Cardiac muscle cell (in vitro differentiated cells and primary cell): ENCODE results near the gene CERS6. TPM values are rescaled to one million over a fixed set of nuclear protein-coding genes. Genes with fewer than 3 reads are reported as not detected.

Experiments used
- DNase-seq, 2 donors: peaks; one replicate each; pipeline versions ENCODE4 v3.0.0 to v3.0.0-alpha.2; 2010 to 2017; ENCODE audit warnings: low read depth in 1 of 2, low spot score in 1 of 2
- H3K27ac ChIP-seq: fragments of 200-600 bp; sonication (generic); 2 replicates; pipeline ENCODE4 v1.5.1; 2016
- H3K27me3 ChIP-seq: fragments of 200-600 bp; sonication (generic); 2 replicates; pipeline ENCODE4 v1.6.0; 2016; ENCODE audit warnings: control low read depth
- H3K36me3 ChIP-seq: fragments of 200-600 bp; sonication (generic); 2 replicates; pipeline ENCODE4 v1.5.1; 2016; ENCODE audit warnings: control low read depth
- H3K4me1 ChIP-seq: fragments of 200-600 bp; sonication (generic); 2 replicates; pipeline ENCODE4 v1.8.1; 2017; ENCODE audit warnings: low read depth, mild to moderate bottlenecking, mixed run types
- H3K4me3 ChIP-seq: fragments of 200-600 bp; sonication (generic); 2 replicates; pipeline ENCODE4 v1.5.1; 2016; ENCODE audit warnings: mild to moderate bottlenecking
- H3K9me3 ChIP-seq: fragments of 200-600 bp; sonication (generic); 2 replicates; pipeline ENCODE4 v1.5.1; 2017; ENCODE audit warnings: low read depth, mild to moderate bottlenecking, control low read depth
- polyA plus RNA-seq: library from polyadenylated mRNA; unstranded; fragments of >200 nt; fragmentation: Nextera tagmentation; extraction: Ambion mirVana; gene quantifications from 2 replicates; pipeline ENCODE4 v1.2.1, GENCODE V29; 2016
- total RNA-seq: library from RNA; depleted of rRNA; stranded (reverse); fragments of >200 nt; gene quantifications from 2 replicates; pipeline ENCODE4 v1.2.3, GENCODE V29; 2016
- TF ChIP-seq, protein P1 (sequence below): IDR thresholded peaks from 2 replicates; pipeline ENCODE4 v1.5.1; 2012; ENCODE audit warnings: low read depth, mild to moderate bottlenecking, low read length

CERS6 gene
- total and polyA plus RNA-seq, 2 experiments from 2014 or later, result 17.1 to 26.6 TPM

DNA sequence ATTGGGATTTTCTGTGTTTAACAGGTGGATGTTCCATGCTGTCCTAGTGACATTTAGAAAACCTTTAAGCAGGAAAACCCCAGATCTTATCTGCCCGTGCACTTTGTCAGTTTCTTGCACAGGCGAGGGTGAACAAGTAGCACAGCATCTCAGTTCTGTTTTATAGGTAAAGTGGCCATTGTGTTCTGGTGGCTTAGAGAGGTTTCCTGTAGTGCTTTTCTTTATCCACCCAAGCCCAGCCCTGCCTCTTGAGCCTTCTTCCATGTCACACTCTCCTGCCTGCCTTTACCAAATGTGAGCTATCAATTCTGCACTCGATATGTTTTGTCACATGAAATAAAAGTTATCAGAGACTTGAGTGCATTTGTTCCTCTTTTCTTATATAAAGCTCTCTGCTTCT, 211.1 kb downstream of the CERS6 start:
- Histone ChIP-seq H3K9me3 (no peaks in the 10 kb centered on the region), H3K36me3 (no peaks in the 10 kb centered on the region), H3K27ac (no peak overlapping the region), H3K4me3 (no peak overlapping the region), H3K4me1 (peaks cover 7% of the 10 kb centered on the region), H3K27me3 (no peaks in the 10 kb centered on the region)
- TF ChIP-seq, protein P1, sequence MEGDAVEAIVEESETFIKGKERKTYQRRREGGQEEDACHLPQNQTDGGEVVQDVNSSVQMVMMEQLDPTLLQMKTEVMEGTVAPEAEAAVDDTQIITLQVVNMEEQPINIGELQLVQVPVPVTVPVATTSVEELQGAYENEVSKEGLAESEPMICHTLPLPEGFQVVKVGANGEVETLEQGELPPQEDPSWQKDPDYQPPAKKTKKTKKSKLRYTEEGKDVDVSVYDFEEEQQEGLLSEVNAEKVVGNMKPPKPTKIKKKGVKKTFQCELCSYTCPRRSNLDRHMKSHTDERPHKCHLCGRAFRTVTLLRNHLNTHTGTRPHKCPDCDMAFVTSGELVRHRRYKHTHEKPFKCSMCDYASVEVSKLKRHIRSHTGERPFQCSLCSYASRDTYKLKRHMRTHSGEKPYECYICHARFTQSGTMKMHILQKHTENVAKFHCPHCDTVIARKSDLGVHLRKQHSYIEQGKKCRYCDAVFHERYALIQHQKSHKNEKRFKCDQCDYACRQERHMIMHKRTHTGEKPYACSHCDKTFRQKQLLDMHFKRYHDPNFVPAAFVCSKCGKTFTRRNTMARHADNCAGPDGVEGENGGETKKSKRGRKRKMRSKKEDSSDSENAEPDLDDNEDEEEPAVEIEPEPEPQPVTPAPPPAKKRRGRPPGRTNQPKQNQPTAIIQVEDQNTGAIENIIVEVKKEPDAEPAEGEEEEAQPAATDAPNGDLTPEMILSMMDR, result no peak
- no peak for DNase-seq

DNA sequence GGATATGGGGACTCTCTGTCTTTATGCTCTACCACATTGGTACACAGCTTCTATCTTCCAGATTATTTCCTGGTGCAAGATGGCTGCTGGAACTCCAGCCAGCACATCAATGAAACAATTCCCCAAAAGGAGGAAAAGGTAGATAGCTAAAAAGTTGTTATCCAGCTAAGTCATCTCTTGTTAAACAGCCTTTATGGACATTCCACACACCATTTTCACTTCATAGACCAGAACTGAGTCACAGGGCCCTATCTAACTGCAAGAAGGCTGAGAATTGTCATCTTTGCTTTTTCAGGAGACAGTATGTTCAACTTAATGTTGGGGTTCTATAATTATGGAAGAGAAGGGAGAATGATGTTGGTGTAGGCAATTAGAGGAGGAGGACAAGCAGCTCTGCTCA, 213.1 kb downstream of the CERS6 start:
- peaks cover 7% of the 10 kb centered on the region for H3K4me1 ChIP-seq
- no peak for DNase-seq
- no peak overlapping the region for H3K4me3 ChIP-seq
- TF ChIP-seq, protein P1, result no peak
- no peak overlapping the region for H3K27ac ChIP-seq
- no peaks in the 10 kb centered on the region for H3K9me3 ChIP-seq
- H3K36me3 ChIP-seq, result no peaks in the 10 kb centered on the region
- no peaks in the 10 kb centered on the region for H3K27me3 ChIP-seq

DNA sequence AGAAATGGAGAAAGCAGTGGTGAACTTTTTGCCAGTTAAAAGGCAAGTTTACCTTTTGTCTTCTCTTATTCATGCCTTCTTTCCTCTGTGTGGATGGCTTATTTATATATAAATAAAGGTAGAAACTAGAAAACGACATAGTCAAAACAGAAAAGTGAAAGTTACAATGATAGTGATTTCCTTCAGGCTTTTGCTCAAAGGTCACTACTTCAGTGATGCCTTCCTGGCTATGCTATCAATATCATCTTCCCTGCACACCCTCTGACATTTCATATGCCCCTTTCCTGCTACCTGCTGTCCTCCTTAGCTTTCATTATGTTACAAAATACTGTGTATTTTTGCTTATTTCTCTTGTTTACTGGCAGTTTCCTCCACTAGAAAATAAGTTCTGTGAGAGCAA, 214.4 kb downstream of the CERS6 start:
- TF ChIP-seq, protein P1, result no peak
- Histone ChIP-seq H3K27ac (no peak overlapping the region), H3K4me1 (peaks cover 7% of the 10 kb centered on the region), H3K9me3 (no peaks in the 10 kb centered on the region), H3K27me3 (no peaks in the 10 kb centered on the region), H3K4me3 (no peak overlapping the region), H3K36me3 (no peaks in the 10 kb centered on the region)
- no peak for DNase-seq

DNA sequence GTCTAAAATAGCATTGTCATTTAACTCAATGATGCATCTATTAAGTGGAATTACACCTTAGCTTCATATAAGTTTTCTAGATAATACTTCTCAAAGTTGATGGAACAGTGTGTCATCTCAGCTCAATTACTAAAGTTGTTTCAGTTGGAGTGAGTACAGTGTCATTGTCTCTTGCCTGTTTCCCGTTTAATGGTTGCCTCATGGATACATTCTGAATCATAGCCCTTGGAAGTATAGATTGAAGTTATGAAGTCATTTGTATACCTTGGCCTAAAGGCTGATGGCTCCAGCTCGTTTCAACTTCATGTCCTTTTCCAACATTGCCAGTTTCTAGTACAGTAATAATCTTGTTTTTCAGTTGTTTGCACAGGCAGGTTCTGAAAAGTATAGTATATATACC, 215.9 kb downstream of the CERS6 start:
- no peak for DNase-seq
- TF ChIP-seq, protein P1, result no peak
- no peak overlapping the region for H3K4me3 ChIP-seq

DNA sequence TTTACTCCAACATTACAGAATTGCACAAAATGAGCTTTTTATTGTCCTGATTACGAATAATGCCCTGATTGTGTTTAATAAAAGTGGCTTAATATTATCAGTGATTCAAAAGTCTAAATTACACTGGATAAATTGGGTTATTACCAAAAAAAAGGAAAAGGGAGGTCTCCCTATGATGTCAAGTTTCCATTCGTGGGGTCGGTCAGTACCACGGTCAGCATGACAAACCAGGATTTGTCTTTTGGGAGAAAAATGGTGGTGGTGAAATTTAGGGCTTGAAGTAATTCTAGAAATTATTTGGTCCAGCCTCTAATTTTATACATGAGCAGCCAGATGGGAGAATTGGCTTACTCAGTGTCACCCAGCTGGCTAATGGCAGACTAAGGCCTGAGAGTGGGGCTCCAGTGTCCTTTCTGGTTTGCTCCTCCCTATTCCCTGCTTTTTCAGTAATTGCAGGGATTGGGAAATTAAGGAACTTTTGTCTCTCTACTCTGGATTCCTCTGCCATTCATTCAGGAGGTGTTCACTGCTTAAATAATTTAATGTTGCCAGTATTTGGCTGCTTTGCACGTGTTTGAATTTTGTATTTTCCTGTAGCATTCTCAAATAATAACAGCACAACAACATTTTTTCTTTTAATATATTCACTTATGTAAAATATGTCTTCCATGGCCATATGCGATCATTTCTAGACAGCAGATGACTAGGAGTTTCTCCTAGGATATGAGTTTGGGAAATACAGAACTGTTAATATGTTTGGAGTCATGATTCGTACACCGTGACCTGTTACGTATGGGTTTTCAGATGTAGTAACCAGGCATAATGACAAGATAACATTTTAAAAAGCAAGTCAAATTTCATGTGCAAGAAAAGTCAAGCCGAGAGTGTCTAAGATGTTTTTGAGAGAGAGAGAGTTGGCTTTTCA, 217.5 kb downstream of the CERS6 start:
- Histone ChIP-seq H3K4me3 (no peak overlapping the region), H3K9me3 (no peaks in the 10 kb centered on the region), H3K27ac (no peak overlapping the region), H3K27me3 (no peaks in the 10 kb centered on the region), H3K4me1 (no peaks in the 10 kb centered on the region), H3K36me3 (no peaks in the 10 kb centered on the region)
- DNase-seq, result no peak
- TF ChIP-seq, protein P1, result no peak

More for the DNA sequence above, 215.9 kb downstream of the CERS6 start:
- no peaks in the 10 kb centered on the region for H3K36me3 ChIP-seq
- no peak overlapping the region for H3K27ac ChIP-seq
- H3K4me1 ChIP-seq, result peaks cover 5% of the 10 kb centered on the region
- no peaks in the 10 kb centered on the region for H3K9me3 ChIP-seq
- H3K27me3 ChIP-seq, result no peaks in the 10 kb centered on the region
